ENCODE measurements around the gene TOGARAM2.

DNA sequence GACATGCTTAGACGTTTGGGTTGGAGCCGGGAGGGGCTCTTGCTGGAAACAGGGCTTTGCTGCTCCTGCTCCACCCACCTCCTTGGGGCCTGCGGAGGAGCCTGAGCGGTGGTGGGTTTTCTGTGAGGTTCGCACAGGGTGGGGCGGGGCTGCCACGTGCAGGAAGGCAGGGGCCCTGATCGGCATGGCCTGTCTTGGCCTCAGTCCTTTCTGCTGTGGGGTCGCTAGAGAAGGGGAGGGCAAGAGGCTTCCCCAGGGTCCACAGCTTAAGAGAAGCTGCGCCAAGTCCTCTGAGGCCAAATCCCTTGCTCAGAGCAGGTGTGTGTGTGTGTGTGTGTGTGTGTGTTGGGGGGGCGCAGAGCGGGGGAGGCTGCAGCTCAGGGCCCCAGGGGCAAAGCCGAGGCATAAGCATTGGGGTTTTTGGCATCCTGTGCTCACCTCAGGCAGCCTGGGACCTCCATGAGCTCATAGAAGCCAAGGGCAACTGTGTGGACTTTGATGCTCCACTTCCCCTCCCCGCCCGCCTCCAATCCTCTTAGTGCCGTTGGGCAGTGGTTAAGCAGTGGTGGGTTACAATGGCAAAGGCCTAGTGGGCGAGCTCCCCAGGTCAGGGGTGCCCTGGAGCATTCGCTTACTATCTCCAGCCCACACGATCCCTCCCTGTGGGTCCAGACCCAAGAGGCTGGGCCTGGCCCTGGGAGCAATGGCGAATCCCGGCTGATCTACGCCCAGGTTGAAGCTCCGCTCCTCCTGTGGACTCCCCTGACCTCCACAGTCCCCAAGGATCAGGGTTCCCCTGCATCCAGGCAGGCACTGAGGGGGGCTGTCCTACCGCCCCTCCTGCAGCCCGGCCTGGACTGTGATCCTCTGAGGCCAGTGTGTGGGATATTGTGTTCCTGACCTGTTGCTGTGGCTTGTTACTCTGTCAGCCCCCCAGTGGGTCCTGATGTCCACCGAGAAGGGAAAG is 28.9 kb downstream of the TOGARAM2 start:
- TF ChIP-seq, protein P1, sequence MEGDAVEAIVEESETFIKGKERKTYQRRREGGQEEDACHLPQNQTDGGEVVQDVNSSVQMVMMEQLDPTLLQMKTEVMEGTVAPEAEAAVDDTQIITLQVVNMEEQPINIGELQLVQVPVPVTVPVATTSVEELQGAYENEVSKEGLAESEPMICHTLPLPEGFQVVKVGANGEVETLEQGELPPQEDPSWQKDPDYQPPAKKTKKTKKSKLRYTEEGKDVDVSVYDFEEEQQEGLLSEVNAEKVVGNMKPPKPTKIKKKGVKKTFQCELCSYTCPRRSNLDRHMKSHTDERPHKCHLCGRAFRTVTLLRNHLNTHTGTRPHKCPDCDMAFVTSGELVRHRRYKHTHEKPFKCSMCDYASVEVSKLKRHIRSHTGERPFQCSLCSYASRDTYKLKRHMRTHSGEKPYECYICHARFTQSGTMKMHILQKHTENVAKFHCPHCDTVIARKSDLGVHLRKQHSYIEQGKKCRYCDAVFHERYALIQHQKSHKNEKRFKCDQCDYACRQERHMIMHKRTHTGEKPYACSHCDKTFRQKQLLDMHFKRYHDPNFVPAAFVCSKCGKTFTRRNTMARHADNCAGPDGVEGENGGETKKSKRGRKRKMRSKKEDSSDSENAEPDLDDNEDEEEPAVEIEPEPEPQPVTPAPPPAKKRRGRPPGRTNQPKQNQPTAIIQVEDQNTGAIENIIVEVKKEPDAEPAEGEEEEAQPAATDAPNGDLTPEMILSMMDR (IDR thresholded peaks at IDR 0.05): no peak
- TF ChIP-seq POLR2AphosphoS5 (IDR thresholded peaks at IDR 0.05): no peak
- TF ChIP-seq POLR2A (IDR thresholded peaks at IDR 0.05): no peak

Measured in gastroesophageal sphincter (tissue), 3 donors.